T-helper 9 cell (primary cell): ENCODE data around the gene ZCCHC24.

Experiments
- DNase-seq: peaks from one replicate; pipeline ENCODE4 v3.0.0-alpha.2; 2020

The ZCCHC24 gene

GRCh38 chr10:79380946-79381721 lies 64.3 kb downstream of the ZCCHC24 start:
- no peak for DNase-seq

GRCh38 chr10:79380125-79380945 lies 65.1 kb downstream of the ZCCHC24 start:
- DNase-seq = no peak

- DNase-seq = no peak
Measured at GRCh38 chr10:79379512-79380124, 65.8 kb downstream of the ZCCHC24 start.

GRCh38 chr10:79378647-79379511 lies 66.5 kb downstream of the ZCCHC24 start:
- no peak for DNase-seq

- DNase-seq = no peak
Measured at GRCh38 chr10:79378383-79378646, 67.1 kb downstream of the ZCCHC24 start.

- DNase-seq = no peak
Measured at GRCh38 chr10:79377557-79378382, 67.7 kb downstream of the ZCCHC24 start.

- no peak for DNase-seq
Measured at GRCh38 chr10:79376751-79377556, 68.5 kb downstream of the ZCCHC24 start.

GRCh38 chr10:79376078-79376628 lies 69.3 kb downstream of the ZCCHC24 start:
- no peak for DNase-seq

- DNase-seq = no peak
Measured at GRCh38 chr10:79375321-79376077, 69.9 kb downstream of the ZCCHC24 start.

GRCh38 chr10:79374312-79375191 lies 70.9 kb downstream of the ZCCHC24 start:
- DNase-seq = peak; percentile 77

- DNase-seq = no peak
Measured at GRCh38 chr10:79372871-79373270, 72.6 kb downstream of the ZCCHC24 start.

- DNase-seq = no peak
Measured at GRCh38 chr10:79367426-79368189, 77.8 kb downstream of the ZCCHC24 start.

- DNase-seq = no peak
Measured at GRCh38 chr10:79361726-79362397, 83.6 kb downstream of the ZCCHC24 start.

GRCh38 chr10:79360499-79361342 lies 84.7 kb downstream of the ZCCHC24 start:
- DNase-seq = no peak

- DNase-seq = no peak
Measured at GRCh38 chr10:79359816-79360498, 85.5 kb downstream of the ZCCHC24 start.

GRCh38 chr10:79358811-79359210 lies 86.6 kb downstream of the ZCCHC24 start:
- DNase-seq = no peak
